Vagina (tissue), 2 donors: ENCODE measurements around the gene THPO.

Experiments
- POLR2AphosphoS5 ChIP-seq, 2 donors: sonication (generic); formaldehyde crosslinking; IDR thresholded peaks; one replicate each; pipeline ENCODE4 v1.9.0; 2017; ENCODE audit warnings: antibody characterized with exemption in 2 of 2, mild to moderate bottlenecking in 2 of 2, low read depth in 1 of 2; ENCODE audit not compliant: insufficient read depth in 1 of 2
- TF ChIP-seq, protein P1 (sequence below), 3 experiments: fragments of 450-650 bp in 2 of 3; fragments of 200-600 bp in 1 of 3; sonication (generic) in 1 of 3; IDR thresholded peaks; one replicate each; pipeline ENCODE4 v1.5.1; 2017 to 2019; ENCODE audit warnings: antibody characterized with exemption in 3 of 3, mild to moderate bottlenecking in 2 of 3, moderate library complexity in 2 of 3

- TF ChIP-seq POLR2AphosphoS5 (IDR thresholded peaks at IDR 0.05; ENCODE audit: insufficient read depth in 1 of 2, low read depth in 1 of 2) = no peak
- TF ChIP-seq, protein P1, sequence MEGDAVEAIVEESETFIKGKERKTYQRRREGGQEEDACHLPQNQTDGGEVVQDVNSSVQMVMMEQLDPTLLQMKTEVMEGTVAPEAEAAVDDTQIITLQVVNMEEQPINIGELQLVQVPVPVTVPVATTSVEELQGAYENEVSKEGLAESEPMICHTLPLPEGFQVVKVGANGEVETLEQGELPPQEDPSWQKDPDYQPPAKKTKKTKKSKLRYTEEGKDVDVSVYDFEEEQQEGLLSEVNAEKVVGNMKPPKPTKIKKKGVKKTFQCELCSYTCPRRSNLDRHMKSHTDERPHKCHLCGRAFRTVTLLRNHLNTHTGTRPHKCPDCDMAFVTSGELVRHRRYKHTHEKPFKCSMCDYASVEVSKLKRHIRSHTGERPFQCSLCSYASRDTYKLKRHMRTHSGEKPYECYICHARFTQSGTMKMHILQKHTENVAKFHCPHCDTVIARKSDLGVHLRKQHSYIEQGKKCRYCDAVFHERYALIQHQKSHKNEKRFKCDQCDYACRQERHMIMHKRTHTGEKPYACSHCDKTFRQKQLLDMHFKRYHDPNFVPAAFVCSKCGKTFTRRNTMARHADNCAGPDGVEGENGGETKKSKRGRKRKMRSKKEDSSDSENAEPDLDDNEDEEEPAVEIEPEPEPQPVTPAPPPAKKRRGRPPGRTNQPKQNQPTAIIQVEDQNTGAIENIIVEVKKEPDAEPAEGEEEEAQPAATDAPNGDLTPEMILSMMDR (IDR thresholded peaks at IDR 0.05) = no peak
Measured at GRCh38 chr3:184384856-184385422, 6.9 kb upstream of the THPO start.
